Measurements from ENCODE around the gene PAM16. TPM values are rescaled to one million over a fixed set of nuclear protein-coding genes. Genes with fewer than 3 reads are reported as not detected.

Gene PAM16
- total RNA-seq, 1 donor from 2014 or later = 33.5 TPM

- DNase-seq (ENCODE audit: low spot score, unreplicated experiment) = peak; percentile 76
- peaks cover 13% of the 10 kb centered on the region for H3K4me1 Mint-ChIP-seq (ENCODE audit: low read depth)
- H3K27me3 Mint-ChIP-seq = no peaks in the 10 kb centered on the region
- peak within 1 kb of the TSS; percentile 67 for H3K27ac Mint-ChIP-seq
- no peaks in the 10 kb centered on the region for H3K36me3 Mint-ChIP-seq (ENCODE audit: insufficient read depth)
- H3K9me3 Mint-ChIP-seq (ENCODE audit: low read depth) = no peaks in the 10 kb centered on the region
- H3K4me3 Mint-ChIP-seq (ENCODE audit: low read depth) = peak within 1 kb of the TSS; percentile 75
- no peak for TF ChIP-seq CTCF (IDR thresholded peaks at IDR 0.05; ENCODE audit: unreplicated experiment)
Observed at GRCh38 chr16:4371357-4372000, 20.4 kb upstream of the PAM16 start, which contains the start of gene VASN. VASN (plus strand) TSS chr16:4371848; CDS start chr16:4380878, 9,030 bp downstream.

GRCh38 chr16:4370570-4371356 lies 19.6 kb upstream of the PAM16 start:
- no peak for DNase-seq (ENCODE audit: low spot score, unreplicated experiment)
- no peak overlapping the region for H3K27ac Mint-ChIP-seq
- H3K9me3 Mint-ChIP-seq (ENCODE audit: low read depth) = no peaks in the 10 kb centered on the region
- H3K27me3 Mint-ChIP-seq = no peaks in the 10 kb centered on the region
- no peak for TF ChIP-seq CTCF (IDR thresholded peaks at IDR 0.05; ENCODE audit: unreplicated experiment)
- no peaks in the 10 kb centered on the region for H3K36me3 Mint-ChIP-seq (ENCODE audit: insufficient read depth)
- peak overlapping the region; percentile 46 for H3K4me3 Mint-ChIP-seq (ENCODE audit: low read depth)
- H3K4me1 Mint-ChIP-seq (ENCODE audit: low read depth) = peaks cover 13% of the 10 kb centered on the region

- H3K27ac Mint-ChIP-seq = no peak overlapping the region
- no peaks in the 10 kb centered on the region for H3K27me3 Mint-ChIP-seq
- TF ChIP-seq CTCF (IDR thresholded peaks at IDR 0.05; ENCODE audit: unreplicated experiment) = no peak
Observed at GRCh38 chr16:4370151-4370550, 19.0 kb upstream of the PAM16 start.

GRCh38 chr16:4369007-4369733 lies 18.0 kb upstream of the PAM16 start:
- no peaks in the 10 kb centered on the region for H3K36me3 Mint-ChIP-seq (ENCODE audit: insufficient read depth)
- H3K27ac Mint-ChIP-seq = no peak overlapping the region
- TF ChIP-seq CTCF (IDR thresholded peaks at IDR 0.05; ENCODE audit: unreplicated experiment) = no peak
- H3K4me3 Mint-ChIP-seq (ENCODE audit: low read depth) = no peak overlapping the region
- H3K27me3 Mint-ChIP-seq = no peaks in the 10 kb centered on the region
- H3K4me1 Mint-ChIP-seq (ENCODE audit: low read depth) = peaks cover 8% of the 10 kb centered on the region
- no peak for DNase-seq (ENCODE audit: low spot score, unreplicated experiment)
- no peaks in the 10 kb centered on the region for H3K9me3 Mint-ChIP-seq (ENCODE audit: low read depth)

More at GRCh38 chr16:4370151-4370550, 19.0 kb upstream of the PAM16 start:
- H3K4me3 Mint-ChIP-seq (ENCODE audit: low read depth) = no peak overlapping the region
- no peak for DNase-seq (ENCODE audit: low spot score, unreplicated experiment)
- no peaks in the 10 kb centered on the region for H3K9me3 Mint-ChIP-seq (ENCODE audit: low read depth)
- peaks cover 11% of the 10 kb centered on the region for H3K4me1 Mint-ChIP-seq (ENCODE audit: low read depth)
- no peaks in the 10 kb centered on the region for H3K36me3 Mint-ChIP-seq (ENCODE audit: insufficient read depth)

GRCh38 chr16:4367393-4367856 lies 16.3 kb upstream of the PAM16 start:
- no peaks in the 10 kb centered on the region for H3K9me3 Mint-ChIP-seq (ENCODE audit: low read depth)
- H3K27me3 Mint-ChIP-seq = no peaks in the 10 kb centered on the region
- no peaks in the 10 kb centered on the region for H3K4me1 Mint-ChIP-seq (ENCODE audit: low read depth)
- H3K27ac Mint-ChIP-seq = no peak overlapping the region
- TF ChIP-seq CTCF (IDR thresholded peaks at IDR 0.05; ENCODE audit: unreplicated experiment) = no peak
- no peak overlapping the region for H3K4me3 Mint-ChIP-seq (ENCODE audit: low read depth)
- DNase-seq (ENCODE audit: low spot score, unreplicated experiment) = no peak
- H3K36me3 Mint-ChIP-seq (ENCODE audit: insufficient read depth) = peaks cover 4% of the 10 kb centered on the region
